Liver (tissue), 9 donors: ENCODE results near the gene MMP8. TPM values are rescaled to one million over a fixed set of nuclear protein-coding genes. Genes with fewer than 3 reads are reported as not detected.

Experiments
- DNase-seq: peaks from one replicate; pipeline ENCODE4 v3.0.0-alpha.2; 2017; ENCODE audit warnings: low spot score
- H3K27ac ChIP-seq, 2 donors: one replicate each; pipeline ENCODE4 v1.7.0; 2013; ENCODE audit warnings: inconsistent platforms in 2 of 2, low read length in 2 of 2, control low read depth in 1 of 2, low read depth in 1 of 2, mild to moderate bottlenecking in 1 of 2
- H3K27me3 ChIP-seq, 4 donors: one replicate each; pipeline versions ENCODE4 v1.6.1 to v1.7.0; 2013; ENCODE audit warnings: low read length in 3 of 4, inconsistent platforms in 1 of 4, mild to moderate bottlenecking in 1 of 4, moderate library complexity in 1 of 4; ENCODE audit not compliant: control insufficient read depth in 4 of 4, insufficient read depth in 4 of 4
- H3K36me3 ChIP-seq, 4 donors: one replicate each; pipeline versions ENCODE4 v1.6.1 to v1.7.0; 2013; ENCODE audit warnings: low read length in 3 of 4, mild to moderate bottlenecking in 3 of 4, low read depth in 1 of 4, moderate library complexity in 1 of 4; ENCODE audit not compliant: control insufficient read depth in 4 of 4, insufficient read depth in 3 of 4
- H3K4me1 ChIP-seq, 4 donors: one replicate each; pipeline versions ENCODE4 v1.6.1 to v1.7.0; 2013; ENCODE audit warnings: low read length in 3 of 4, mild to moderate bottlenecking in 3 of 4, moderate library complexity in 1 of 4; ENCODE audit not compliant: control insufficient read depth in 4 of 4, insufficient read depth in 4 of 4
- H3K4me3 ChIP-seq, 3 donors: one replicate each; pipeline versions ENCODE4 v1.6.1 to v1.7.0; 2013; ENCODE audit warnings: low read length in 3 of 3, control low read depth in 1 of 3, low read depth in 1 of 3, mild to moderate bottlenecking in 1 of 3
- H3K9ac ChIP-seq, 2 donors: one replicate each; pipeline ENCODE4 v1.7.0; 2013; ENCODE audit warnings: low read length in 2 of 2, mild to moderate bottlenecking in 2 of 2, moderate library complexity in 2 of 2, control low read depth in 1 of 2, low read depth in 1 of 2
- H3K9me3 ChIP-seq, 4 donors: one replicate each; pipeline versions ENCODE4 v1.6.1 to v1.7.0; 2013; ENCODE audit warnings: low read length in 3 of 4; ENCODE audit not compliant: control insufficient read depth in 4 of 4
- CTCF ChIP-seq: fragments of 150-350 bp; IDR thresholded peaks from 2 replicates; pipeline ENCODE4 v1.5.1; 2017; ENCODE audit warnings: improper control_type of control experiment, low read depth, low read length; ENCODE audit not compliant: missing input control
- EGR1 ChIP-seq, 2 donors: IDR thresholded peaks; 2 replicates each; pipeline ENCODE4 v1.6.1; 2016 to 2018; ENCODE audit warnings: antibody characterized with exemption in 2 of 2, low read depth in 2 of 2
- FOXA2 ChIP-seq: IDR thresholded peaks from 2 replicates; pipeline ENCODE4 v1.6.1; 2016; ENCODE audit warnings: antibody characterized with exemption
- GABPA ChIP-seq, 2 donors: IDR thresholded peaks in 1 of 2; conservative IDR thresholded peaks in 1 of 2; 2 replicates each; pipeline ENCODE4 v1.6.1; 2016; ENCODE audit warnings: antibody characterized with exemption in 2 of 2, mild to moderate bottlenecking in 1 of 2, moderate library complexity in 1 of 2
- HNF4A ChIP-seq, 2 donors: conservative IDR thresholded peaks; 2 replicates each; pipeline ENCODE4 v1.6.1; 2016; ENCODE audit warnings: antibody characterized with exemption in 2 of 2, mild to moderate bottlenecking in 2 of 2
- HNF4G ChIP-seq: IDR thresholded peaks from 2 replicates; pipeline ENCODE4 v1.6.1; 2016; ENCODE audit warnings: antibody characterized with exemption
- JUND ChIP-seq, 2 donors: IDR thresholded peaks; 2 replicates each; pipeline ENCODE4 v1.6.1; 2016; ENCODE audit warnings: antibody characterized with exemption in 2 of 2
- MAX ChIP-seq: IDR thresholded peaks from 2 replicates; pipeline ENCODE4 v1.6.1; 2016; ENCODE audit warnings: antibody characterized with exemption
- RAD21 ChIP-seq, 2 donors: IDR thresholded peaks; 2 replicates each; pipeline ENCODE4 v1.6.1; 2016; ENCODE audit warnings: antibody characterized with exemption in 2 of 2, mild to moderate bottlenecking in 2 of 2
- RXRA ChIP-seq, 2 donors: IDR thresholded peaks; 2 replicates each; pipeline ENCODE4 v1.6.1; 2017 to 2018; ENCODE audit warnings: antibody characterized with exemption in 2 of 2, mild to moderate bottlenecking in 1 of 2
- SP1 ChIP-seq: IDR thresholded peaks from 2 replicates; pipeline ENCODE4 v1.6.1; 2018; ENCODE audit warnings: antibody characterized with exemption, mild to moderate bottlenecking
- TAF1 ChIP-seq: conservative IDR thresholded peaks from 2 replicates; pipeline ENCODE4 v1.6.1; 2016; ENCODE audit warnings: antibody characterized with exemption, mild to moderate bottlenecking
- YY1 ChIP-seq: IDR thresholded peaks from 2 replicates; pipeline ENCODE4 v1.6.1; 2016; ENCODE audit warnings: antibody characterized with exemption, mild to moderate bottlenecking
- WGBS: extraction: QIAGEN DNeasy Blood & Tissue Kit; methylation state at CpG from one replicate; pipeline ENCODE4 v1.1.7; 2013; 5-methylcytosine and 5-hydroxymethylcytosine counted together
- polyA plus RNA-seq, 2 donors: library from polyadenylated mRNA; stranded (reverse) in 1 of 2; unstranded in 1 of 2; fragments of 200-250 nt in 1 of 2; fragments of >200 nt in 1 of 2; fragmentation: Nextera tagmentation in 1 of 2; extraction: Ambion mirVana in 1 of 2; gene quantifications; one replicate each; pipeline versions ENCODE4 v1.2.1 to v1.2.3, GENCODE V29; 2013 to 2015
- total RNA-seq, 2 donors: library from RNA; depleted of rRNA; stranded (reverse); fragments of >200 nt; gene quantifications; one replicate each; pipeline ENCODE4 v1.2.3, GENCODE V29; 2014
- TF ChIP-seq, protein P1 (sequence below): IDR thresholded peaks from 2 replicates; pipeline ENCODE4 v1.6.1; 2016; ENCODE audit warnings: antibody characterized with exemption, mild to moderate bottlenecking
- TF ChIP-seq, protein P2 (sequence below): IDR thresholded peaks from 2 replicates; pipeline ENCODE4 v1.6.1; 2016; ENCODE audit warnings: antibody characterized with exemption
- donor health status: healthy.
- donor health status: healthy.
- donor health status: healthy.
- donor health status: healthy.
- donor health status: healthy.

Gene MMP8
- total and polyA plus RNA-seq, 4 donors, result 0.15 to 3.5 (median 0.36) TPM

DNA sequence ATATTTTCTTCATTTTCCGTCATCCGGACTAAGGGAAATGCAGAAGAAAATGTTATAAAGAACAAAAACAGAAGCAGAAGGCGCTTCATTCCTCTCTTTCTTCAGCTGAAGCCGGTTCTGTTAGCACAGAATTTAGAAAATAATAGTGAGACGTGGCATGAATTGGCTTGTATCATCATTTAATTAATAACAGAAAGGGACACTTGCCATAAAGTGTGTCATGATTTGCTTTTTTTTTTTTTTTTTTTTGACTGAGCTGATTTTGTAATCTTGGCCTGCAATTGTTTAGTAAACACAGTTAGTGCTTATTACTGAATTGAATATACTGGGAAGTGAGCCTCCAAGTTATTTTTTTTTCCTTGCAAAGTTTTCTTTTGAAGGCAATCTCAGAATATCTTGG, 19.1 kb downstream of the MMP8 start, which contains the start of gene MMP27:
Gene MMP27 (minus strand): TSS at position 144 of the 400 bp plus-strand sequence. CDS start 55 bp downstream, at position 89.
- no peak within 1 kb of the TSS for H3K4me3 ChIP-seq
- H3K36me3 ChIP-seq, result no peaks in the 10 kb centered on the region
- no peak within 1 kb of the TSS for H3K9ac ChIP-seq
- no peaks in the 10 kb centered on the region for H3K9me3 ChIP-seq
- peaks cover 0 to 4% (median 0%) of the 10 kb centered on the region in 4 donors for H3K27me3 ChIP-seq
- no peak for DNase-seq
- WGBS, result 81% methylated on average over 5 of the region's 5 CpGs
- no peak within 1 kb of the TSS for H3K27ac ChIP-seq
- TF ChIP-seq SP1 (no peak), GABPA (IDR thresholded peaks at IDR 0.05 in 1 of 2, conservative IDR thresholded peaks at IDR 0.05 in 1 of 2) (no peak), EGR1 (IDR thresholded peaks at IDR 0.05; ENCODE audit: low read depth in 2 of 2) (no peak), RXRA (IDR thresholded peaks at IDR 0.05) (no peak), FOXA2 (no peak), MAX (no peak), HNF4G (no peak), CTCF (no peak), JUND (IDR thresholded peaks at IDR 0.05) (no peak), YY1 (no peak), TAF1 (no peak), HNF4A (conservative IDR thresholded peaks at IDR 0.05) (no peak), RAD21 (IDR thresholded peaks at IDR 0.05) (no peak)
- TF ChIP-seq, protein P1, sequence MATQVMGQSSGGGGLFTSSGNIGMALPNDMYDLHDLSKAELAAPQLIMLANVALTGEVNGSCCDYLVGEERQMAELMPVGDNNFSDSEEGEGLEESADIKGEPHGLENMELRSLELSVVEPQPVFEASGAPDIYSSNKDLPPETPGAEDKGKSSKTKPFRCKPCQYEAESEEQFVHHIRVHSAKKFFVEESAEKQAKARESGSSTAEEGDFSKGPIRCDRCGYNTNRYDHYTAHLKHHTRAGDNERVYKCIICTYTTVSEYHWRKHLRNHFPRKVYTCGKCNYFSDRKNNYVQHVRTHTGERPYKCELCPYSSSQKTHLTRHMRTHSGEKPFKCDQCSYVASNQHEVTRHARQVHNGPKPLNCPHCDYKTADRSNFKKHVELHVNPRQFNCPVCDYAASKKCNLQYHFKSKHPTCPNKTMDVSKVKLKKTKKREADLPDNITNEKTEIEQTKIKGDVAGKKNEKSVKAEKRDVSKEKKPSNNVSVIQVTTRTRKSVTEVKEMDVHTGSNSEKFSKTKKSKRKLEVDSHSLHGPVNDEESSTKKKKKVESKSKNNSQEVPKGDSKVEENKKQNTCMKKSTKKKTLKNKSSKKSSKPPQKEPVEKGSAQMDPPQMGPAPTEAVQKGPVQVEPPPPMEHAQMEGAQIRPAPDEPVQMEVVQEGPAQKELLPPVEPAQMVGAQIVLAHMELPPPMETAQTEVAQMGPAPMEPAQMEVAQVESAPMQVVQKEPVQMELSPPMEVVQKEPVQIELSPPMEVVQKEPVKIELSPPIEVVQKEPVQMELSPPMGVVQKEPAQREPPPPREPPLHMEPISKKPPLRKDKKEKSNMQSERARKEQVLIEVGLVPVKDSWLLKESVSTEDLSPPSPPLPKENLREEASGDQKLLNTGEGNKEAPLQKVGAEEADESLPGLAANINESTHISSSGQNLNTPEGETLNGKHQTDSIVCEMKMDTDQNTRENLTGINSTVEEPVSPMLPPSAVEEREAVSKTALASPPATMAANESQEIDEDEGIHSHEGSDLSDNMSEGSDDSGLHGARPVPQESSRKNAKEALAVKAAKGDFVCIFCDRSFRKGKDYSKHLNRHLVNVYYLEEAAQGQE, result no peak
- TF ChIP-seq, protein P2, sequence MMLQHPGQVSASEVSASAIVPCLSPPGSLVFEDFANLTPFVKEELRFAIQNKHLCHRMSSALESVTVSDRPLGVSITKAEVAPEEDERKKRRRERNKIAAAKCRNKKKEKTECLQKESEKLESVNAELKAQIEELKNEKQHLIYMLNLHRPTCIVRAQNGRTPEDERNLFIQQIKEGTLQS, result no peak
- H3K4me1 ChIP-seq, result no peaks in the 10 kb centered on the region

- H3K4me3 ChIP-seq, result no peak overlapping the region
- H3K27me3 ChIP-seq, result peaks cover 0 to 4% (median 0%) of the 10 kb centered on the region in 4 donors
- WGBS, result 70% methylated on average over 3 of the region's 3 CpGs
- H3K4me1 ChIP-seq, result no peaks in the 10 kb centered on the region
- H3K9ac ChIP-seq, result no peak overlapping the region
- H3K27ac ChIP-seq, result no peak overlapping the region
- no peaks in the 10 kb centered on the region for H3K36me3 ChIP-seq
- TF ChIP-seq RXRA (IDR thresholded peaks at IDR 0.05) (no peak), JUND (IDR thresholded peaks at IDR 0.05) (no peak), GABPA (IDR thresholded peaks at IDR 0.05 in 1 of 2, conservative IDR thresholded peaks at IDR 0.05 in 1 of 2) (no peak), HNF4G (no peak)
- TF ChIP-seq, protein P1, result no peak
- DNase-seq, result no peak
- H3K9me3 ChIP-seq, result no peaks in the 10 kb centered on the region
Observed at GRCh38 chr11:102704841-102705240, 19.9 kb downstream of the MMP8 start.
